A549 (cell line): Measurements from ENCODE around the gene RELL1. TPM values are rescaled to one million over a fixed set of nuclear protein-coding genes. Genes with fewer than 3 reads are reported as not detected.

ENCODE experiments used
- ATAC-seq, 2 experiments: fragments of 200-7000 bp in 1 of 2; fragments of >200 bp in 1 of 2; cut with Nextera tagmentation in 1 of 2; cut with Tn5 transposase in 1 of 2; 3 replicates each; pipeline versions ENCODE4 v1.8.0 to v1.9.1; 2018 to 2020; ENCODE audit warnings: mild to moderate bottlenecking in 1 of 2, moderate library complexity in 1 of 2
- CTCF ChIA-PET: fragments of 300-600 bp; sonication (Branson Sonifier 250); formaldehyde crosslinking; extraction: SDS; loops from one replicate; lab custom pipeline; 2021; ENCODE audit warnings: antibody characterized with exemption, inconsistent platforms; lab: Yijun Ruan, JAX
- POLR2A ChIA-PET: fragments of 350-600 bp; formaldehyde crosslinking; extraction: SDS; loops from one replicate; lab custom pipeline; 2021; ENCODE audit warnings: antibody characterized with exemption, inconsistent platforms; lab: Yijun Ruan, JAX
- DNase-seq, 2 experiments: peaks; one replicate each; pipeline versions ENCODE4 v3.0.0 to v3.0.0-alpha.2; 2011 to 2016; ENCODE audit warnings: low read depth in 1 of 2, low spot score in 1 of 2
- FAIRE-seq: peaks from 2 replicates; lab custom pipeline; 2011; peaks lifted over from hg19 to GRCh38; lab: Jason Lieb, UNC
- H3K27ac ChIP-seq, 2 experiments: fragments of >200 bp; sonication (Bioruptor Twin); formaldehyde crosslinking; 3 replicates each; pipeline ENCODE4 v1.5.1; 2016 to 2017
- H3K4me1 ChIP-seq: fragments of >200 bp; sonication (Bioruptor Twin); formaldehyde crosslinking; 3 replicates; pipeline ENCODE4 v1.6.1; 2016
- H3K4me2 ChIP-seq: fragments of >200 bp; sonication (Bioruptor Twin); formaldehyde crosslinking; 3 replicates; pipeline ENCODE4 v1.6.1; 2016
- H3K4me3 ChIP-seq: fragments of >200 bp; sonication (Bioruptor Twin); formaldehyde crosslinking; 3 replicates; pipeline ENCODE4 v1.5.1; 2016
- H3K9me3 ChIP-seq: fragments of >200 bp; sonication (Bioruptor Twin); formaldehyde crosslinking; 3 replicates; pipeline ENCODE4 v1.6.1; 2016
- BHLHE40 ChIP-seq: IDR thresholded peaks from 2 replicates; pipeline ENCODE4 v1.6.1; 2012; ENCODE audit warnings: low read depth, low read length, inconsistent platforms
- CEBPB ChIP-seq, 2 experiments: fragments of >200 bp in 1 of 2; sonication (Bioruptor Twin) in 1 of 2; formaldehyde crosslinking in 1 of 2; IDR thresholded peaks; 2 replicates each; pipeline ENCODE4 v1.6.1; 2012 to 2016
- CHD2 ChIP-seq: fragments of 150-350 bp; IDR thresholded peaks from 2 replicates; pipeline ENCODE4 v1.6.1; 2014; ENCODE audit warnings: low read length; ENCODE audit not compliant: partially characterized antibody
- CTCF ChIP-seq: fragments of >200 bp; sonication (Bioruptor Twin); formaldehyde crosslinking; IDR thresholded peaks from 3 replicates; pipeline ENCODE4 v1.5.1; 2016
- ELK1 ChIP-seq: fragments of 150-350 bp; IDR thresholded peaks from 2 replicates; pipeline ENCODE4 v1.6.1; 2014; ENCODE audit warnings: low read depth, mild to moderate bottlenecking, low read length
- EP300 ChIP-seq, 2 experiments: fragments of >200 bp; sonication (Bioruptor Twin); formaldehyde crosslinking; IDR thresholded peaks; 2 replicates in 1 of 2; 3 replicates in 1 of 2; pipeline ENCODE4 v1.6.1; 2016 to 2017
- FOSL2 ChIP-seq, 2 experiments: fragments of 450-650 bp in 1 of 2; fragments of >200 bp in 1 of 2; sonication (Bioruptor Twin) in 1 of 2; formaldehyde crosslinking; IDR thresholded peaks; 2 replicates each; pipeline versions ENCODE4 v1.5.0 to v1.6.1; 2016 to 2020; ENCODE audit warnings: mild to moderate bottlenecking in 1 of 2, moderate library complexity in 1 of 2
- GATA3 ChIP-seq: IDR thresholded peaks from 2 replicates; pipeline ENCODE4 v1.6.1; 2012; ENCODE audit warnings: borderline replicate concordance
- HES2 ChIP-seq: fragments of >200 bp; sonication (Bioruptor Twin); formaldehyde crosslinking; IDR thresholded peaks from 2 replicates; pipeline ENCODE4 v1.6.1; 2016
- HOXB13 ChIP-seq: fragments of 250-450 bp; sonication (Bioruptor Pico); IDR thresholded peaks from 2 replicates; pipeline ENCODE4 v1.5.0; 2020; ENCODE audit warnings: low read depth, mild to moderate bottlenecking, moderate library complexity
- MAFK ChIP-seq: fragments of 450-650 bp; IDR thresholded peaks from 2 replicates; pipeline ENCODE4 v1.6.1; 2014; ENCODE audit not compliant: partially characterized antibody
- MAZ ChIP-seq: fragments of 150-350 bp; IDR thresholded peaks from 2 replicates; pipeline ENCODE4 v1.6.1; 2014; ENCODE audit warnings: antibody characterized with exemption, low read depth, low read length, borderline replicate concordance
- NR3C1 ChIP-seq: fragments of >200 bp; sonication (Bioruptor Twin); formaldehyde crosslinking; IDR thresholded peaks from 3 replicates; pipeline ENCODE4 v1.6.1; 2017
- PHF8 ChIP-seq: fragments of 200-600 bp; sonication (generic); IDR thresholded peaks from 2 replicates; pipeline ENCODE4 v1.6.1; 2016; ENCODE audit warnings: low read depth, mild to moderate bottlenecking, antibody characterized with exemption, moderate library complexity, borderline replicate concordance
- RAD21 ChIP-seq, 2 experiments: fragments of >200 bp in 1 of 2; sonication (Bioruptor Twin) in 1 of 2; formaldehyde crosslinking in 1 of 2; IDR thresholded peaks in 1 of 2; conservative IDR thresholded peaks in 1 of 2; 2 replicates in 1 of 2; 3 replicates in 1 of 2; pipeline ENCODE4 v1.6.1; 2012 to 2018; ENCODE audit warnings: inconsistent platforms in 1 of 2
- REST ChIP-seq: fragments of 200-600 bp; sonication (generic); IDR thresholded peaks from 2 replicates; pipeline ENCODE4 v1.6.1; 2016; ENCODE audit warnings: antibody characterized with exemption, mild to moderate bottlenecking, moderate library complexity
- RNF2 ChIP-seq: fragments of 200-600 bp; sonication (generic); IDR thresholded peaks from 2 replicates; pipeline ENCODE4 v1.6.1; 2016; ENCODE audit warnings: low read depth, mild to moderate bottlenecking, antibody characterized with exemption, moderate library complexity, borderline replicate concordance
- SMC3 ChIP-seq: fragments of >200 bp; sonication (Bioruptor Twin); formaldehyde crosslinking; IDR thresholded peaks from 3 replicates; pipeline ENCODE4 v1.6.1; 2018; ENCODE audit warnings: inconsistent platforms
- WGBS: methylation state at CpG from one replicate; pipeline ENCODE4 v1.1.6; 2017; ENCODE audit errors: missing lambda C conversion rate; 5-methylcytosine and 5-hydroxymethylcytosine counted together
- polyA plus RNA-seq, 4 experiments: library from polyadenylated mRNA; depleted of rRNA in 3 of 4; stranded (reverse); fragments of >200 nt; fragmentation: RNase III in 1 of 4; extraction: RNeasy Plus Mini Kit Qiagen cat#74134 plus additional on column Dnase treatment in 1 of 4; gene quantifications; 2 replicates in 3 of 4; 3 replicates in 1 of 4; pipeline ENCODE4 v1.2.3, GENCODE V29; 2011 to 2017

The RELL1 gene
- polyA plus RNA-seq, 2 of the 4 experiments (the other 2 are of a cell fraction): 5.0 to 9.6 TPM

- FAIRE-seq: no peak
- peak overlapping the region; percentile 60 for H3K4me2 ChIP-seq
- ATAC-seq: peak in 1 of 2 experiments; percentile 12; a peak in 2 of 6 replicates
- no peaks in the 10 kb centered on the region for H3K9me3 ChIP-seq
- peaks cover 21% of the 10 kb centered on the region for H3K4me1 ChIP-seq
- 33% methylated on average over 7 of the region's 7 CpGs for WGBS
- H3K4me3 ChIP-seq: no peak overlapping the region
- DNase-seq: peak; percentile 13 to 48
- POLR2A ChIA-PET: no interaction called here
- H3K27ac ChIP-seq: peak overlapping the region; percentile 42 to 47; a peak in 4 of 6 replicates
- TF ChIP-seq SMC3 (peak; percentile 41; the same call in 1 of the 3 replicates), HES2 (no peak), FOSL2 (IDR thresholded peaks at IDR 0.05) (no peak), FOSL2 (CRISPR knock-in tag; IDR thresholded peaks at IDR 0.05) (peak; percentile 24; the same call in 1 of the 2 replicates), CEBPB (IDR thresholded peaks at IDR 0.05) (no peak), EP300 (IDR thresholded peaks at IDR 0.05) (no peak), ELK1 (no peak), CHD2 (no peak), RAD21 (conservative IDR thresholded peaks at IDR 0.05 in 1 of 2, IDR thresholded peaks at IDR 0.05 in 1 of 2) (peak; percentile 38 to 52), RNF2 (no peak), BHLHE40 (no peak), CTCF (peak; percentile 35; the same call in 1 of the 3 replicates), MAFK (peak; percentile 36)
- CTCF ChIA-PET: interaction anchor here (1.0 to 1.9 kb wide), 10 partner anchors 16 to 119 kb away, joined by 3 to 6 read pairs (median 4); no protein-coding TSS in a partner anchor
These were observed 3.3 kb downstream of the RELL1 start for GRCh38 chr4:37682701-37683401.

GRCh38 chr4:37680089-37680488, 6.1 kb downstream of the RELL1 start:
- CTCF ChIA-PET: no interaction called here
- ATAC-seq (no peak), FAIRE-seq (no peak), DNase-seq (no peak)
- TF ChIP-seq RNF2 (no peak), CHD2 (no peak), GATA3 (no peak), REST (no peak), PHF8 (no peak), NR3C1 (no peak), MAFK (no peak), HOXB13 (no peak), SMC3 (no peak), MAZ (no peak), EP300 (IDR thresholded peaks at IDR 0.05) (no peak), FOSL2 (IDR thresholded peaks at IDR 0.05) (no peak), FOSL2 (CRISPR knock-in tag; IDR thresholded peaks at IDR 0.05) (no peak)
- H3K9me3 ChIP-seq: no peaks in the 10 kb centered on the region
- 90% methylated on average over 1 of the region's 1 CpG for WGBS
- H3K4me2 ChIP-seq: no peak overlapping the region
- POLR2A ChIA-PET: no interaction called here
- H3K4me3 ChIP-seq: no peak overlapping the region
- H3K27ac ChIP-seq: no peak overlapping the region
- peaks cover 16% of the 10 kb centered on the region for H3K4me1 ChIP-seq
